ENCODE data around the gene LYST. TPM values are rescaled to one million over a fixed set of nuclear protein-coding genes. Genes with fewer than 3 reads are reported as not detected.

The LYST gene
- polyA plus RNA-seq, 3 donors = 46.3 to 128 (median 67.9) TPM

- no peak overlapping the region for H3K4me3 Mint-ChIP-seq
- H3K36me3 Mint-ChIP-seq = no peaks in the 10 kb centered on the region
- no peak overlapping the region for H3K4me3 ChIP-seq (replicated peaks in 1 of 3; ENCODE audit: low read depth in 2 of 3, low read length in 3 of 3)
- peaks cover 0 to 3% (median 0%) of the 10 kb centered on the region in 7 donors for H3K9me3 Mint-ChIP-seq
- intact Hi-C loops (cut with micrococcal nuclease) = no loop called here
- no peak overlapping the region for H3K27ac Mint-ChIP-seq
- H3K4me1 ChIP-seq (ENCODE audit: control insufficient read depth in 1 of 2, insufficient read depth in 2 of 2, low read length in 2 of 2) = no peaks in the 10 kb centered on the region
- H3K27ac ChIP-seq (ENCODE audit: low read depth in 1 of 2, low read length in 2 of 2) = no peak overlapping the region
- no peak overlapping the region for H3K9ac ChIP-seq (ENCODE audit: insufficient read depth, low read length, poor library complexity, severe bottlenecking)
- no peaks in the 10 kb centered on the region for H4K20me1 ChIP-seq (ENCODE audit: insufficient read depth, low read length)
- TF ChIP-seq CTCF (IDR thresholded peaks at IDR 0.05) = no peak
- no peaks in the 10 kb centered on the region for H3K79me2 ChIP-seq (ENCODE audit: insufficient read depth, low read length)
- H3K27me3 Mint-ChIP-seq (ENCODE audit: low read depth in 3 of 3) = peaks cover 6 to 16% (median 8%) of the 10 kb centered on the region in 3 donors
- no peak overlapping the region for H3K4me2 ChIP-seq (replicated peaks; ENCODE audit: extremely low read depth, low read length, poor library complexity, severe bottlenecking)
- no peaks in the 10 kb centered on the region for H3K27me3 ChIP-seq (ENCODE audit: control insufficient read depth in 2 of 2, insufficient read depth in 2 of 2, low read length in 2 of 2)
- no peaks in the 10 kb centered on the region for H3K9me3 ChIP-seq (replicated peaks in 1 of 2; ENCODE audit: control insufficient read depth in 1 of 2, insufficient read depth in 1 of 2, low read length in 2 of 2)
- no peak for DNase-seq
- H3K4me1 Mint-ChIP-seq = peaks cover 5% of the 10 kb centered on the region
- no peaks in the 10 kb centered on the region for H3K36me3 ChIP-seq (replicated peaks in 1 of 2; ENCODE audit: control insufficient read depth in 1 of 2, insufficient read depth in 2 of 2, low read length in 2 of 2)
- no peak overlapping the region for H2AFZ ChIP-seq (ENCODE audit: insufficient read depth, low read depth, low read length, poor library complexity, severe bottlenecking)
- 100% methylated on average over 1 of the region's 3 CpGs for WGBS (ENCODE audit: insufficient coverage)
Measured at GRCh38 chr1:235625340-235625739, 241.4 kb downstream of the LYST start.

GRCh38 chr1:235624721-235625333 lies 241.9 kb downstream of the LYST start:
- WGBS (ENCODE audit: insufficient coverage) = 23% methylated on average over 6 of the region's 8 CpGs
- no peak overlapping the region for H3K27ac Mint-ChIP-seq
- Histone ChIP-seq H3K79me2 (ENCODE audit: insufficient read depth, low read length) (no peaks in the 10 kb centered on the region), H3K27me3 (ENCODE audit: control insufficient read depth in 2 of 2, insufficient read depth in 2 of 2, low read length in 2 of 2) (no peaks in the 10 kb centered on the region), H3K36me3 (replicated peaks in 1 of 2; ENCODE audit: control insufficient read depth in 1 of 2, insufficient read depth in 2 of 2, low read length in 2 of 2) (no peaks in the 10 kb centered on the region), H2AFZ (ENCODE audit: insufficient read depth, low read depth, low read length, poor library complexity, severe bottlenecking) (peak overlapping the region; percentile 24), H3K9ac (ENCODE audit: insufficient read depth, low read length, poor library complexity, severe bottlenecking) (no peak overlapping the region), H3K4me1 (ENCODE audit: control insufficient read depth in 1 of 2, insufficient read depth in 2 of 2, low read length in 2 of 2) (no peaks in the 10 kb centered on the region), H3K4me3 (replicated peaks in 1 of 3; ENCODE audit: low read depth in 2 of 3, low read length in 3 of 3) (no peak overlapping the region), H3K9me3 (replicated peaks in 1 of 2; ENCODE audit: control insufficient read depth in 1 of 2, insufficient read depth in 1 of 2, low read length in 2 of 2) (no peaks in the 10 kb centered on the region), H4K20me1 (ENCODE audit: insufficient read depth, low read length) (no peaks in the 10 kb centered on the region), H3K27ac (ENCODE audit: low read depth in 1 of 2, low read length in 2 of 2) (no peak overlapping the region), H3K4me2 (replicated peaks; ENCODE audit: extremely low read depth, low read length, poor library complexity, severe bottlenecking) (no peak overlapping the region)
- H3K27me3 Mint-ChIP-seq (ENCODE audit: low read depth in 3 of 3) = peaks cover 6 to 16% (median 8%) of the 10 kb centered on the region in 3 donors
- no peak for DNase-seq
- no peaks in the 10 kb centered on the region for H3K36me3 Mint-ChIP-seq
- peaks cover 0 to 3% (median 0%) of the 10 kb centered on the region in 7 donors for H3K9me3 Mint-ChIP-seq
- H3K4me3 Mint-ChIP-seq = no peak overlapping the region
- TF ChIP-seq CTCF (IDR thresholded peaks at IDR 0.05) = no peak
- peaks cover 5% of the 10 kb centered on the region for H3K4me1 Mint-ChIP-seq
- intact Hi-C loops (cut with micrococcal nuclease) = no loop called here

Data from CD14-positive monocyte (primary cell).